GM18526 (cell line): Measurements from ENCODE around the gene SPATS2.

Source experiments
- POLR2A ChIP-seq: IDR thresholded peaks from 3 replicates; pipeline ENCODE4 v1.6.1; 2011; ENCODE audit not compliant: insufficient read length; ENCODE audit errors: extremely low read depth

Gene SPATS2

DNA sequence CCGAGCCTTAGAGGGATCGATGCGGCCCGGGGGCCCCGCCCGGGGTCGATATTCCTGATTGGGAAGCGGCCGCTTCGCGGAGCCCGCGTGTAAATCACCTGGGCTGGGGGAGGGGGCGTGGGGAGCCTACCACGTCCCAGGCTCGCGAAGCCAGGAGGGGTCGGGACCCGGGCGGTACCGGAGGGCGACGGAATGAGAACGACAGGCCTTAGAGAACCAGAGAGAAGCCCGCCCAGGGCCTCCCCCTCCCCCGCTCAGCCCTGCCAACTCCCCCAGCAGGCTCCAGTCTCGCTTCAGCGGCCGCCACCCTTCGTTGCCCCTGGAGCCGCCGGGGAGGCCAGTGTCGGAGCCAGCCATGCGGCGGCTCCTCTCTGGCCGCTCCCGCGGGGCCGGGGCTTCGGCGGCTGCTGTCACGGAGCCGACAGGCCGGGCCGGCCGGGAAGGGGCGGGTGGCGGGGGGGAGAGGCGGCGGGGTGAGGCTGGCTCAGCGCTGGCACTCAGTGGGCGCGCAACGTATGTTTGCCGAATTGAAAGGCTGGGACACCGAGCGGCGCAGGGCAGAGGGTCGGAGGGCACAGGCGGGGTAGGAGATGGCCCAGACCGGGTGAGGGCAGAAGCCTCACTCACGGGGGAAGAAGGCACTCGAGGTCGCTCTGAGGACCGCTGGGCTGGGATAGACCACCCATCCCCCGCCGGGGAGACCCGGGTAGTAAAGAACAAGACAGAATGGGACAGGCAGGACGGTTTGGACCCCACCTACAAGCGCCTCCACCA lies 22.0 kb upstream of the SPATS2 start:
- no peak for TF ChIP-seq POLR2A

DNA sequence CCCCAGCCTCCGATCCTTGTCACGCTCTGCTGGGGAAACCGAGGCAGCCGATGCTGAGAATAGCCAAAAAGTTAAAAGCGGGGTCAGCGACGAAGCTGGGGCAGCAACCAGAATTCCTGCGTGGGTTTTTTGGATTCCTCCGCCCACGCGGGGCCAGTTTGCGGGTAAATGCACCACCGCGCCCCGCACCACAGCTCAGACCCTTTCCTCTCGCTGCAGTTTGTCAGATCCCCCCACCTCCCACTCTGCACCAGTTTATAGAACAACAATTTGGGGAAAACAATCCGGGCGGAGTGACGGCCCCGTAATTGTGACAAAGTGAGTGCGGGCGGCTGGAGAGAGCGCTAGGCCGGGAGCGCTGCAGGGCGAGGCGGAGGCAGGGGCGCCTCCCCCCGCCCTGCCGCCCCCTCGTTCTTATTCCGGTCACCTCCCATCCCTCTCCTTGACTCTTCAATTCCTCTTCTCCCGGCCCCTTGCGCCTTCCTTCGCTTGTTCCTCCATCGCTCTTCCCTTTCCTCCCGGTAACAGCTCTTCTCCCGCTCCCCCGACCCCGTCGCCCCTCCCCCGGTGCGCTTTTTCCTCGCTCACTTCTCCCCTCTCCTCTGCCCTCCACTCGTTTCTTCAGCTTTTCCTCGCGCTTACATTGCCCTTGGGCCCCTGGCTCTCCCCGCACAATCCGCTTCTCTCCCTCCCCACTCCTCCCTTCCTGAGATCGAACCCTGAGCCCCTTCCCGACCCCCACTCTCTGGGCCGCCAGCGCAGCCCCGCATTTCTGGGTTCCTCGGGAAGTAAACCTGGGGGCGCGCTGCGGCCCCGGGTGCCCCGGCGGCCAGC lies 21.2 kb upstream of the SPATS2 start:
- TF ChIP-seq POLR2A: no peak

DNA sequence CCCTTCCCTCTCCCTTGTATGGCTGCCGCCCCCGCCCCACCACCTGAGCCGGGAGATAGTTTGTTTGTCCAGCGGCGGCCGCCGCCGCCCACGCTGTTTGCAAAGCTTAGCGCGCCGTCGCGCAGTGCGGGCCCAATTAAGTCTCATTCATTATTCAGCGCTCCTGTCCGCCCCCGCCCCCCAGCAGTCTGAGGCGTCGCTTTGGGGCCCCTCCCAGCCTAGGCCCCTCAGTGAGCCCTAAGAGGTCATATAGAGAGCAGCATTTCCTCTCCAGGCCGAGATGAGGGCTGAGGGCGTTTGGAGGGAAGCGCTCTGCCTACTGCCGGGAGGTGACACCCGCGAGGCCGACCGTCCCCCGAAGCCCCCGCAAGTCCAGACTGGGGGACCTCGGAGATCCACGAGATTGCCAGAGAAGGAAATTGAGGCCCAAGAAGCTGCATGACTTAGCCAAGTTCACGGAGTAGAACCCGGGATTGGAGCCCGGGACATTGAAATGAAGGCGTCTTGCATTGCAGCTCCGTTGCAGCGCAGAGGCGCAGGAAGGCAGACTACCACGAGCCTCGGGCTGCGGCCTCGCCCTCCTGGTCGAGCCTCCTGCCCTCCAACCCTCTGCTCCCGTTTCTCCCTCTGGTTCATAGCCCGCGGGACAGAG lies 20.5 kb upstream of the SPATS2 start, which contains the start of gene DNAJC22:
TSS of gene DNAJC22 (plus strand) at position 230 of the 652 bp plus-strand sequence. CDS start 1,985 bp downstream, outside the sequence.
- TF ChIP-seq POLR2A: no peak

DNA sequence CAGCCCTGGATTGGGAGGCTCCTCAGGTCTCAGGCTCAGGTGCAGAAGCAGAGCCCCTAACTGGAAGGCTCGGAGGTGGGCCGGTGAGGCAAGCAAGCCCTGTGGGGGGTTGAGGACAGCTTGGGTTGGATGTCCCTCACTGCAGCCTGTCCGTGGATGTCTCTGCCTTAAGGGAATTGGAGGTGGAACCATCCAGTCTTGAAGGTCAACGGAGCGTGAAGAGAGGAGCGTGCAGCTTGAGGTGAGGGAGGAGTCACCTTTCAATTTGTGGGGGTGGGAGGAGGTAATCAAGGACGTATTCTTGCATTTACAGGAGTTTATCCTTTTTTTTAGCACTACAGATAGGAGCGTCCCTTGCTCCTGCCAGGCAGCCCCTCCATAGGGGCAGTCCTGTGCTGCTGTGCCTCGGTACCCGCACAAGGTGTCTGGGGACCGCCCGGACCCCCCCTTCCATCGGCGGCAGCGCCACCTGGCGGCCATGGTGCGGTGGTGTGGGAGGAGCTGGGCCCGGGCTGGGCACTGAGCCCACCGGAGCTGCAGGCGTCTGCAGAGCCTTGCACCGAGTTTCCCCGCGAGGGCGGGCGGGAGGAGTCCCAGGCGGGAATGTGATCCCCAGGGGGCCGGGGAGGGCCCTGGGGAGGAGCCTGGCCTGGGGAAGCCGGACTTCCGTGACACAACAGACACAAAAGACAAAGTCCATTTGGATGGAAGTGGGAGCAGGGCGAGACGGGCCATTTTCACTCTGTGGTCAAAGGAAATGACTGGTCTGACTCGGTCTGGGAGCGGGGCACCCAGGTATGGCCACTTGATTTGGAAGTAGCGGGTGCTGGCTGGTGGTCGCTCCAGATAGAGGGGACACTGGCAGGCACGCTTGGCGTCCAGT lies 19.7 kb upstream of the SPATS2 start:
- no peak for TF ChIP-seq POLR2A

DNA sequence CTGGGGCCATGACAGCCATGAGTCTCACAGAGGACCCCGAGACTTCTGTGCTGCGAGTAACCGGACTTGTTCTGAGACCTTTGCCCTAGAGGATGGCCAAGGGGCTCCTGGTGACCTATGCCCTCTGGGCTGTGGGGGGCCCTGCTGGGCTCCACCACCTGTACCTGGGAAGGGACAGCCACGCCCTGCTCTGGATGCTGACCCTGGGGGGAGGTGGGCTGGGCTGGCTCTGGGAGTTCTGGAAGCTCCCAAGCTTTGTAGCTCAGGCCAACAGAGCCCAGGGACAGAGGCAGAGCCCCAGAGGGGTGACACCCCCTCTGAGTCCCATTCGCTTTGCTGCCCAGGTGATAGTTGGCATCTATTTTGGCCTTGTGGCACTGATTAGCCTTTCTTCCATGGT lies 18.5 kb upstream of the SPATS2 start:
- TF ChIP-seq POLR2A: no peak

DNA sequence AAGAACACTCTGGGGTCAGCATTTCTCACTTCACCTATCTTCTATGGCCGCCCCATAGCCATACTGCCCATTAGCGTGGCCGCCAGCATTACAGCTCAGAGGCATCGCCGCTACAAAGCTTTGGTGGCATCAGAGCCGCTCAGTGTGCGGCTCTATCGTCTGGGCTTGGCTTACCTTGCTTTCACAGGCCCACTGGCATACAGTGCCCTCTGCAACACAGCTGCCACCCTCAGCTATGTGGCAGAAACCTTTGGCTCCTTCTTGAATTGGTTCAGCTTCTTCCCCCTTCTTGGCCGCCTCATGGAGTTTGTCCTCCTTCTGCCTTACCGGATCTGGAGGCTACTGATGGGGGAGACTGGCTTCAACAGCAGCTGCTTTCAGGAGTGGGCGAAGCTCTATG lies 18.0 kb upstream of the SPATS2 start:
- no peak for TF ChIP-seq POLR2A

DNA sequence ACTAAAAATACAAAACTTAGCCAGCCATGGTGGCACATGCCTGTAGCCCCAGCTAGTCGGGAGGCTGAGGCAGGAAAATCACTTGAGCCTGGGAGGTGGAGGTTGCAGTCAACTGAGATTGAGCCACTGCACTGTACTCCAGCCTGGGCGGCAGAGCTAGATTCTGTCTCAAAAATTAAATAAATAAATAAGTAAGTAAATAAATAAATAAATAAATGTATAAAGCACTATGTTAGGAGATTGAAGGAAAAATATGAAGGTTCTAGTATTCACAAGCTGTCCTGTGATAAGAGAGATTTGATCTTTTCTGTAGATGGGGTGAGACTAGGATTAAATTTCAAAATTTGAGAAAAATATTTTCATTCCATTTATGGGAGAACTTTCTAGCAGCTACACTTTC lies 14.9 kb upstream of the SPATS2 start:
- TF ChIP-seq POLR2A: no peak

DNA sequence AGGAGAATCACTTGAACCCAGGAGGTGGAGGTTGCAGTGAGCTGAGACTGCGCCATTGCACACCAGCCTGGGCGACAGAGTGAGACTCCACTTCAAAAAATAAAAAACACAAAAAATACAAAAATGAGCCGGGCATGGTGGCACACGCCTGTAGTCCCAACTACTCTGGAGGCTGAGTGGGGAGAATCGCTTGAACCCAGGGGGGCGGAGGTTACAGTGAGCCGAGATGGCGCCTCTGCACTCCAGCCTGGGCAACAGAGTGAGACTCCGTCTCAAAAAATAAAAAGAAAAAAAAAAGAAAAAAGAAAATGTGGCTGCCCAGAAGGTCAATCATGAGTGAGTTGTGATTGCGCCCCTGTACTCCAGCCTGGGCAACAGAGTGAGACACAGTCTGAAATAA lies 11.3 kb upstream of the SPATS2 start:
- TF ChIP-seq POLR2A: no peak

DNA sequence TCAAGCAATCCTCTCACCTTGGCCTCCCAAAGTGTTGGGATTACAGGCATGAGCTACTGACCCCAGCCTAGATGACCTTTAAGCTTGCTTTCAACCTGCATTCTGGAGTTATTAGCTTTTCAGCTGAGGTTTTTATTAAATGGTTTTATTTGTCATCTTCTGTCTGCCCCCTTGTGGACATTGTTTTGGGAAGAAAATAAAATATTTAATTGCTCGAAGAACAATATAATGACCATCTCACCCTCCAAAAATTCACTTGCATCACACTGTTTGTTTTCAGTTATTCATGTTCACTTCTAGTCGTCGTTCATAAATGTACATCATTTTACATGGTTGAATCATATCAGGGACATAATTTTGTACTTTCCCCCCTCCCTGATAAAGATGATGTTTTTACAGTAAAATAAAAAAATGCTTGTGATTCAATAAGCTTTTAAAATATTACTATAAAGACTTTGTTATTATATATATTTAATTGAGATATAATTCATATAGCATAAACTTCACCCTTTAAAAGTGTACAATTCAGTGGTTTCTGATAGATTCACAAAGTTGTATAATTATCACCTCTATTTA lies 10.1 kb upstream of the SPATS2 start:
- no peak for TF ChIP-seq POLR2A

DNA sequence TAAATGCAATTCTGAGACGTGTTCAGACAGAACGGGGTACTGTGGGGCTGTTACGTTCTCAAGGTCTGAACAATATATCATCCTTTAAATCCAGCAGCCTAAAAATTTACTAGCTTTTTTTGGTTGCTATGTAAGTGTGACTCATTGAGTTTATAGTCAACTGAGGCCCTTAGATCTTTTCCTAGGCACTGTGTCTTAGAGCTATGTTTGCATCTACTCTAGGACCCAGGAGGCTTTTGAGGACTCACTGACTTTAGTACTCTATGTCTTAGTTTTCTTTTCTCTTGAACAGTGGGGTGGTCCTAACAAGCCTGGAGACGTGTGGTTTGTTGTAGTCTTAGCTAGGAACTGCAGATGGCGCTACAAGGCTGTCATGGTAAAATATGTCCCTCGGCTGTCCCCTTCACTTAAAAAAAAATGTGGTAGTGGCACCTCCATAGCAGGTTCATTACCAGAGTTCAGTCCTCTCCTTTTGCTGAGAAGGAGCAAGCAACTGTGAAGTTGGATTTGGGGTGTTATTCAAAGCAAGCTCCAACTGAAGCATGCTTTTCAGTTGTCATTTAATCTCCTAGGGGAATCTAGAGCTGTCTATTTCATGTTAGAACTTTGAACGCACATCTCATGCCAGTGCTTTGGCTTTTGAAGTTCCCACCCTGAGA lies 8.7 kb upstream of the SPATS2 start:
- TF ChIP-seq POLR2A: no peak

DNA sequence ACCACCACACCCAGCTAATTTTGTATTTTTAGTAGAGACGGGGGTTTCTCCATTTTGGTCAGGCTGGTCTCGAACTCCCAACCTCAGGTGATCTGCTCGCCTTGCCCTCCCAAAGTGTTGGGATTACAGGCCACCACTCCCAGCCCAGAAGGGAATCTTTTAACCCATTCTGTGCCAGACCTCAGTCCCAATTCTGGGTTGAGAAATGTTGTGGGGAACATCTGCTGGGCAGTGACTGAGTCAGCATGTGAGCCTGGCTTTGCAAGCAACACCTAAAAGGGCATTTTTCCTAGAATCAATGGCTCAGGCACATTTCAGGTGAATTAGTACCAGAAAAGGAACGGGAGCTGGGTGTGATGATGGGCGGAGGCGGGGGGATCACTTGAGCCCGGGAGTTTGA lies 7.6 kb upstream of the SPATS2 start:
- no peak for TF ChIP-seq POLR2A

DNA sequence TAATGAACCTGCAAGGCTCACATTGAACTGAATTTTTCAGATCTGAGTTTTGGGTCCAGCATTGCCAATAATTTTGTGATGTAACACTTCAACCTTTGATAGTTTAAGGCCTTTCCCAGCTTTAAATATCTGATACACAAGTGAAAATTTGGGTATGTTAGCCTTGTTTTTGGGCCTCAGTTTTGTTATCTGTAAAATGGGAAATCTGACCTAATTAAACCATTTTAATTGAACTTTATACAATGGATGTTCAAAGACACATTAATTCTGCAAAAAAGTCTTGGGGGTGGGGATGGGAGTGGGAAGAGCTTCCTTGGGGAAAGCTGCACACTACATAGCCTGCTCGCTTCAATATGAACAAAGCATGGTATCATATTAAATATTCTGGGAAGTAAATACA lies 5.2 kb upstream of the SPATS2 start:
- TF ChIP-seq POLR2A: no peak

DNA sequence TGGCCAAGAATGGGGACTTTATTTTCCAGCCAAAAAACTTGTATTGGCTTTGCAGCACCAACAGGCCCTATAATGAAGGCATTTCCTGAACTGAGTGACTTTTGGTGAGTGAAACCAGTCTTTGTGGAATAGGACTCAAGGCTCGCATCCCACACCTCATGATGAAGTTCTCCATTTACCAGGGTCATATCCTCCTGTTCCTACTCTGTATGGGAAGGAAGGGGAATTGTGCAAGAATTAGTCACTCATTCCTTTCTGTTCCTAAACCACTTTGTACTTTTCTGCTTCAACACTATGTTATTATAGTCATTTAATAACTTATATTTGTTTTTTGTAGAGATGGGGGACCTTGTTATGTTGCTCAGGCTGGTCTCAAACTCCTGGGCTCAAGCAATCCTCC lies 2.3 kb upstream of the SPATS2 start:
- no peak for TF ChIP-seq POLR2A

DNA sequence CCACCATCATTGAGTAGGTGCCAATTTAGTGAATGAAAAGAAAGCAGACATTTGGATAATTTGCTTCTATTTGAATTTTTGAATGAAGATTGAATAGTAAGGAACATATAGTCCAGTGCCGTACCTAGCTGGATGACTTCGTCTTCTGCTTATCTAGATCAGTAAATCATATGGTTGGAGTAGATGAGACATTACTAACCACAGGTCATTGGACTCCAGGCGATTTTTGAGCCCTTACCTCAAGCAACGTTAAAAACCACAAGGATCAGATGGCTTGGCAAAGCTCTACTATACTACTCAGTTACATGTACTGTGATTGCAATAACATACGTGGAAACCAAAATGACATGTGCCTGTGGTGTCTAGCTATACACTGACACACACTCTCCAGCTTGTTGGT lies 1.7 kb upstream of the SPATS2 start:
- TF ChIP-seq POLR2A: no peak
